ENCODE measurements around the gene DNASE1L1. TPM values are rescaled to one million over a fixed set of nuclear protein-coding genes. Genes with fewer than 3 reads are reported as not detected.

The DNASE1L1 gene
- total RNA-seq, 2 donors from 2014 or later: 9.6 to 16.1 TPM

DNA sequence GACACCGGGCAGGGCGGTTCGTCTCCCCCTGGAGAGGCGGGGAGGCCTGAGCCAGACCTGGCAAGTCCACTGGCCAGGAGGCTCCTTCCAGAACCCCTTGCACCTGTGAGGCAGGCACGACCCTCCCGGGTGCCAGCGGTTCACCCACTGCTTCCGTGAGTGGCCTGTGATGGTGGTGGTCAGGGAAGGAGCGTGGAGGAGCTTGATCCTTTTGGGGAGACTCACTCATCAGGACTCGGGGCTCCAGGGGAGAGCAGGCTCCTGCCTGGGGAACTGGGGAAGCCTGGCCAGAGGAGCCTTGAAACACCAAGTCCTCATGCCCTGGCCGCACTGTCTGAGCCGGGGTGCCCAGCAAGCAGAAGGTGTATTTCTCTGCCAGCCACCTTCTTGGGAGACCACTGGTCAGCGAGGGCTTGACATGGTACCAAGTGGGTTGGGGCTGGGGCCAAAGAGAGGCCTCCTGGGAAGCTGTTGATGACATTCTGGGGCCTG, 35.7 kb upstream of the DNASE1L1 start:
- Histone ChIP-seq H3K9me3 (no peaks in the 10 kb centered on the region), H3K4me3 (peak overlapping the region; percentile 10 to 25), H3K4me1 (peaks cover 22% of the 10 kb centered on the region), H3K36me3 (replicated peaks in 1 of 2; ENCODE audit: insufficient read depth in 1 of 2, low read depth in 2 of 2) (peaks cover 0 to 4% of the 10 kb centered on the region in 2 donors), H3K27ac (peak overlapping the region in 3 of 4 donors; percentile 20 to 81 (median 78)), H3K27me3 (no peaks in the 10 kb centered on the region)
- intact Hi-C loops (cut with DNase I): no loop called here
- peak; percentile 6 for ATAC-seq
- 35% methylated on average over 4 of the region's 13 CpGs; no CpG with 5 or more reads in 1 of the 2 donors for WGBS, 2 donors
- DNase-seq: no peak
- TF ChIP-seq POLR2A (IDR thresholded peaks at IDR 0.05): no peak
- TF ChIP-seq, protein P1, sequence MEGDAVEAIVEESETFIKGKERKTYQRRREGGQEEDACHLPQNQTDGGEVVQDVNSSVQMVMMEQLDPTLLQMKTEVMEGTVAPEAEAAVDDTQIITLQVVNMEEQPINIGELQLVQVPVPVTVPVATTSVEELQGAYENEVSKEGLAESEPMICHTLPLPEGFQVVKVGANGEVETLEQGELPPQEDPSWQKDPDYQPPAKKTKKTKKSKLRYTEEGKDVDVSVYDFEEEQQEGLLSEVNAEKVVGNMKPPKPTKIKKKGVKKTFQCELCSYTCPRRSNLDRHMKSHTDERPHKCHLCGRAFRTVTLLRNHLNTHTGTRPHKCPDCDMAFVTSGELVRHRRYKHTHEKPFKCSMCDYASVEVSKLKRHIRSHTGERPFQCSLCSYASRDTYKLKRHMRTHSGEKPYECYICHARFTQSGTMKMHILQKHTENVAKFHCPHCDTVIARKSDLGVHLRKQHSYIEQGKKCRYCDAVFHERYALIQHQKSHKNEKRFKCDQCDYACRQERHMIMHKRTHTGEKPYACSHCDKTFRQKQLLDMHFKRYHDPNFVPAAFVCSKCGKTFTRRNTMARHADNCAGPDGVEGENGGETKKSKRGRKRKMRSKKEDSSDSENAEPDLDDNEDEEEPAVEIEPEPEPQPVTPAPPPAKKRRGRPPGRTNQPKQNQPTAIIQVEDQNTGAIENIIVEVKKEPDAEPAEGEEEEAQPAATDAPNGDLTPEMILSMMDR (IDR thresholded peaks at IDR 0.05): no peak

DNA sequence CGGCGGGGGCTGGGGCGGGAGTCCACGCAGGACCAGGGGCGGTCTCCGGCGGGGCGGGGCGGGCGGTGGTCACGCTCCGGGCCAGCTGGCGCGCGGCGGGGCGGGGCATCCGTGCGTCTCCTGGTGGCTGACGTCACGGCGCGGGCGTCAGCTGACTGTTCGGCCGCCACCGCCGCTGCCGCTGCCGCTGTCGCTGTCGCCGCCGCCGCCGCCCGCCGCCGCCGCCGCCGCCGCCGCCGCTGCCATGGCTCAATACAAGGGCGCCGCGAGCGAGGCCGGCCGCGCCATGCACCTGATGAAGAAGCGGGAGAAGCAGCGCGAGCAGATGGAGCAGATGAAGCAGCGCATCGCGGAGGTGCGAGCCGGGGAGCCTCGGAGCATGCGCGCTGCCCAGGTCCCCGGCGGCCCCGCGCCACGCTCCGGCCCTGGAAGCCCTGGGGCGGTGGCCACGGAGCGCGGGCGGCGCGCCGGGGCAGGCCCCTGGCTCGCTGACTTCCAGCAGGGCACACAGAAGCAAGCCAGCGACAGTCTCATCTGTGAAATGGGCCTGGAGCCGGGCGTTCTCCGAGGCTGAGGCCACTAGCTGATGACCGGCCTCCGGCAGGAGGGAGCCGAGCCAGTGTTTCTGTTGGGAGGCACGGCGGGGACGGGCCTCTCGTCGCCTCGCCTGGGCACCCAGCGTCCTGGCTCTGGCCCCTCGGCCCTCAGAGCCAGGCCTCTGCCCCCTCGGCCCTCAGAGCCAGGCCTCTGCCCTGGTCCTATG, 35.1 kb upstream of the DNASE1L1 start, which contains the start of gene FAM50A:
TSS of gene FAM50A (plus strand) at position 150 of the 763 bp plus-strand sequence. CDS start at position 245, 95 bp downstream.
- no peak for TF ChIP-seq POLR2A (IDR thresholded peaks at IDR 0.05)
- TF ChIP-seq, protein P1 (IDR thresholded peaks at IDR 0.05): peak in 2 of 7 experiments; percentile 14 to 24
- H3K27ac ChIP-seq: peak within 1 kb of the TSS; percentile 58 to 81 (median 72)
- intact Hi-C loops (cut with DNase I): no loop called here
- H3K4me1 ChIP-seq: peaks cover 22% of the 10 kb centered on the region
- peak within 1 kb of the TSS; percentile 10 to 25 for H3K4me3 ChIP-seq
- H3K36me3 ChIP-seq (replicated peaks in 1 of 2; ENCODE audit: insufficient read depth in 1 of 2, low read depth in 2 of 2): peaks cover 0 to 4% of the 10 kb centered on the region in 2 donors
- H3K9me3 ChIP-seq: no peaks in the 10 kb centered on the region
- no peaks in the 10 kb centered on the region for H3K27me3 ChIP-seq
- DNase-seq (peak; percentile 77 to 86 (median 80)), ATAC-seq (peak; percentile 91)
- 1% methylated on average over 54 of the region's 94 CpGs; no CpG with 5 or more reads in 1 of the 2 donors for WGBS, 2 donors

GRCh38 chrX:154443479-154443910, 34.4 kb upstream of the DNASE1L1 start:
- DNase-seq (no peak), ATAC-seq (peak; percentile 5)
- intact Hi-C loops (cut with DNase I): no loop called here
- Histone ChIP-seq H3K27me3 (no peaks in the 10 kb centered on the region), H3K36me3 (replicated peaks in 1 of 2; ENCODE audit: insufficient read depth in 1 of 2, low read depth in 2 of 2) (peaks cover 0 to under 1% of the 10 kb centered on the region in 2 donors), H3K4me3 (no peak overlapping the region), H3K4me1 (peaks cover 26% of the 10 kb centered on the region), H3K27ac (peak overlapping the region; percentile 58 to 81 (median 72)), H3K9me3 (no peaks in the 10 kb centered on the region)
- WGBS, 2 donors: 13% methylated on average over 9 to 10 of the region's 10 CpGs
- TF ChIP-seq, protein P1 (IDR thresholded peaks at IDR 0.05): no peak
- no peak for TF ChIP-seq POLR2A (IDR thresholded peaks at IDR 0.05)

- Histone ChIP-seq H3K9me3 (no peaks in the 10 kb centered on the region), H3K4me3 (no peak overlapping the region), H3K27ac (no peak overlapping the region), H3K27me3 (no peaks in the 10 kb centered on the region), H3K36me3 (replicated peaks in 1 of 2; ENCODE audit: insufficient read depth in 1 of 2, low read depth in 2 of 2) (no peaks in the 10 kb centered on the region), H3K4me1 (peaks cover 33% of the 10 kb centered on the region)
- TF ChIP-seq, protein P1 (IDR thresholded peaks at IDR 0.05): no peak
- no peak for TF ChIP-seq POLR2A (IDR thresholded peaks at IDR 0.05)
- peak; percentile 28 to 72 (median 30) for DNase-seq
- ATAC-seq: no peak
- 82 to 87% methylated on average over 7 to 18 of the region's 21 CpGs for WGBS, 2 donors
- intact Hi-C loops (cut with DNase I): no loop called here
Measured at GRCh38 chrX:154441984-154442707, 33.1 kb upstream of the DNASE1L1 start.

All from body of pancreas (tissue), 4 donors.